Activated CD8-positive, alpha-beta T cell treated with anti-CD3 and anti-CD28 coated beads for 36 hours (primary cell): Measurements from ENCODE around the gene CLDN16. TPM values are rescaled to one million over a fixed set of nuclear protein-coding genes. Genes with fewer than 3 reads are reported as not detected.

Source experiments
- ATAC-seq: fragments of 200-7000 bp; cut with Tn5 transposase; one replicate; pipeline ENCODE4 v1.10.0; 2021; ENCODE audit warnings: mild to moderate bottlenecking, moderate library complexity
- CTCF ChIA-PET: fragments of 350-600 bp; sonication (Branson Sonifier 250); formaldehyde crosslinking; loops from one replicate; lab custom pipeline; 2021; ENCODE audit warnings: antibody characterized with exemption; lab: Charles Lee
- POLR2A ChIA-PET: fragments of 350-600 bp; sonication (Branson Sonifier 250); formaldehyde crosslinking; loops from one replicate; lab custom pipeline; 2021; ENCODE audit warnings: antibody characterized with exemption; lab: Charles Lee
- DNase-seq: peaks from one replicate; pipeline ENCODE4 v3.0.0-alpha.2; 2020
- H3K27ac Mint-ChIP-seq: one replicate; pipeline ENCODE4 v1.8.0; 2021; ENCODE audit warnings: mild to moderate bottlenecking, mixed read lengths
- H3K27me3 Mint-ChIP-seq: one replicate; pipeline ENCODE4 v1.8.0; 2021; ENCODE audit warnings: mixed read lengths
- H3K36me3 Mint-ChIP-seq: one replicate; pipeline ENCODE4 v1.8.0; 2021; ENCODE audit warnings: low read depth, mixed read lengths
- H3K4me1 Mint-ChIP-seq: one replicate; pipeline ENCODE4 v1.8.0; 2021; ENCODE audit warnings: low read depth, mixed read lengths
- H3K4me3 Mint-ChIP-seq: one replicate; pipeline ENCODE4 v1.8.0; 2021; ENCODE audit warnings: mild to moderate bottlenecking, moderate library complexity, mixed read lengths
- H3K9me3 Mint-ChIP-seq: one replicate; pipeline ENCODE4 v1.8.0; 2021; ENCODE audit warnings: mixed read lengths
- intact Hi-C: fragments of 100-400 bp; cut with micrococcal nuclease; formaldehyde crosslinking; loops from one replicate; pipeline ENCODE4 v1.10.0; 2022
- total RNA-seq, 2 experiments: library from RNA; stranded (reverse); gene quantifications; one replicate each; pipeline ENCODE4 v1.2.3, GENCODE V29; 2021
- TF ChIP-seq, protein P1 (sequence below): fragments of 200-600 bp; IDR thresholded peaks from one replicate; pipeline ENCODE4 v1.8.0; 2022; ENCODE audit warnings: antibody characterized with exemption, mild to moderate bottlenecking

The CLDN16 gene
- total RNA-seq, 2 experiments from 2014 or later: not detected

DNA sequence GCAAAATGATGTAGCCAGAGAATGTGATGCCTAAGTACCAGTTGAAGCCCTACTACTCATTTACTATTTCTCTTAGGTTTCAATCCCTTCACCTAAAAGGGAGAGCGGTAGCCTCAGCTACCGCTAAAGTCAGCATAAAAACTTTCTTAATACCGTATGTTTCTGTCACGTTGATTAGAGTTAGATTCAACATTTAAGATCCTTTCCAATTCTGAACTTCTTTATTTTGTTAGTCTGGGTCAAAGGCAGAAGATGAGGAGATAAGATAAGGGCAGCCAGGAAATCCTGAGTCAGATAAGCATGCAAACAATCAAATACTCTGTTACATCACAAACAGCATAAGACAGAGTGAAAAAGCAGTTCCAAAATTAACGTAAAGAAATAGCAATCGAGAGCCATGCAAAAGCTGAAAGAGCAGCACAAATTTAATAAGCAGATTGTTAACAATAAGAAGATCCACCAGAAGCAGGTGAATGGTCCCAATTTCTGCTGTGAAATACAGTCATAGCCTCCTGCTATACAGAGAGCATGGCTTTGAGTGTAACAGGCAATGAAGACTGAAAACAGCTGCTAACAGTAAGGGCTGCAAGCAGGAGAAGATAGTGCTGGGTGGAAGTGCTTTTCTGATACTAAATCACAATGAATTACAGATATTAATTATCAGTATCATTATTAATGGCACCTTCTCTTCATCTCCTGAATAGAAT, 58.8 kb downstream of the CLDN16 start:
- DNase-seq (no peak), ATAC-seq (no peak)
- Mint-ChIP-seq H3K27ac (no peak overlapping the region), H3K27me3 (peaks cover 6% of the 10 kb centered on the region), H3K36me3 (no peaks in the 10 kb centered on the region), H3K9me3 (no peaks in the 10 kb centered on the region), H3K4me1 (peaks cover 7% of the 10 kb centered on the region), H3K4me3 (no peak overlapping the region)
- intact Hi-C loops: no loop called here
- CTCF ChIA-PET: no interaction called here
- POLR2A ChIA-PET: no interaction called here
- TF ChIP-seq, protein P1, sequence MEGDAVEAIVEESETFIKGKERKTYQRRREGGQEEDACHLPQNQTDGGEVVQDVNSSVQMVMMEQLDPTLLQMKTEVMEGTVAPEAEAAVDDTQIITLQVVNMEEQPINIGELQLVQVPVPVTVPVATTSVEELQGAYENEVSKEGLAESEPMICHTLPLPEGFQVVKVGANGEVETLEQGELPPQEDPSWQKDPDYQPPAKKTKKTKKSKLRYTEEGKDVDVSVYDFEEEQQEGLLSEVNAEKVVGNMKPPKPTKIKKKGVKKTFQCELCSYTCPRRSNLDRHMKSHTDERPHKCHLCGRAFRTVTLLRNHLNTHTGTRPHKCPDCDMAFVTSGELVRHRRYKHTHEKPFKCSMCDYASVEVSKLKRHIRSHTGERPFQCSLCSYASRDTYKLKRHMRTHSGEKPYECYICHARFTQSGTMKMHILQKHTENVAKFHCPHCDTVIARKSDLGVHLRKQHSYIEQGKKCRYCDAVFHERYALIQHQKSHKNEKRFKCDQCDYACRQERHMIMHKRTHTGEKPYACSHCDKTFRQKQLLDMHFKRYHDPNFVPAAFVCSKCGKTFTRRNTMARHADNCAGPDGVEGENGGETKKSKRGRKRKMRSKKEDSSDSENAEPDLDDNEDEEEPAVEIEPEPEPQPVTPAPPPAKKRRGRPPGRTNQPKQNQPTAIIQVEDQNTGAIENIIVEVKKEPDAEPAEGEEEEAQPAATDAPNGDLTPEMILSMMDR: no peak

DNA sequence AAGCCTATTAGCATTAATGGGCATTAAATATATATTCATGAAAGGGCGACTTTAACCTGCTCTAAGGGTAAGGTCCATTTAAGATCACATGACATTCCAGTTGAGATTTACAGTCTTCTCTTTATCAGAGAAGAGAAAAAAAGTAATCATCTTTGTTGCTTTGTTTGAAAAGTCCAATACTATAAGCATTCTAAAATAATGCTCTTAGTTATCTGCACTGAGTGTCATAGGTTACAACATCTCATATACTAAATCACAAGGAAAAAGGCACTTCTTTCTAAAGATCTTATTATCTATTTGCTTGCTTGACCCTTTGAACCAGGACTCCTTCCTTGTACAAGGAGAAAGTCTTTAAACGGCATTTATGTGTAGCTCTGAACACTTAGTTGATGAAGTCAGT, 60.3 kb downstream of the CLDN16 start:
- CTCF ChIA-PET: no interaction called here
- POLR2A ChIA-PET: no interaction called here
- no peak for ATAC-seq
- no peak for DNase-seq
- Mint-ChIP-seq H3K4me3 (no peak overlapping the region), H3K9me3 (no peaks in the 10 kb centered on the region), H3K27me3 (peaks cover 3% of the 10 kb centered on the region), H3K4me1 (peaks cover 7% of the 10 kb centered on the region), H3K27ac (no peak overlapping the region), H3K36me3 (no peaks in the 10 kb centered on the region)
- TF ChIP-seq, protein P1: no peak
- intact Hi-C loops: no loop called here

DNA sequence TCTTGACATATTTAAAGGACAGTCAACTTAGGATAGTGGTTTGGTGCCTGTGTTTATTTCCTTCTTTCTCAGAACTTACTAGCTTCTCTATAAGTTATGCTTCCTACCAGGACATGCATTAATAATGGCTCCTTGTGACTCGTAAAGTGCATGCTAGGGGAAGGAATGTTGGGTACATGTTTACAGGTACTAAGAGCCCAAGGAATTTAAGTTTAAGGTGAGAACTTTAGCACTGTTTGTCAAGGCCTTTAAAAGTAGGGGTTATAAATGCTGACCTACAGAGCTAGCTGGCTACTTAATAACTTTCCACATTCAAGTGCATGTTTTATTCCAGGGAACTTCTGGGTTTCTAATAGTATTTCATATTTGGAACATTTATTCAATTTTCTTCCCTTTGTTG, 61.8 kb downstream of the CLDN16 start, which contains the start of gene TMEM207:
Gene TMEM207, minus strand, starts transcription at position 101 of the 400 bp plus-strand sequence. Its CDS starts 92 bp downstream, at position 9.
- H3K36me3 Mint-ChIP-seq: no peaks in the 10 kb centered on the region
- no peak within 1 kb of the TSS for H3K4me3 Mint-ChIP-seq
- H3K27me3 Mint-ChIP-seq: peaks cover 9% of the 10 kb centered on the region
- ATAC-seq: no peak
- TF ChIP-seq, protein P1: no peak
- intact Hi-C loops: no loop called here
- H3K9me3 Mint-ChIP-seq: no peaks in the 10 kb centered on the region
- no peak for DNase-seq
- H3K27ac Mint-ChIP-seq: no peak within 1 kb of the TSS
- CTCF ChIA-PET: interaction anchor here (1.2 kb wide), 1 partner anchor 193 kb away, joined by 3 read pairs; no protein-coding TSS in a partner anchor
- peaks cover 7% of the 10 kb centered on the region for H3K4me1 Mint-ChIP-seq
- POLR2A ChIA-PET: no interaction called here

DNA sequence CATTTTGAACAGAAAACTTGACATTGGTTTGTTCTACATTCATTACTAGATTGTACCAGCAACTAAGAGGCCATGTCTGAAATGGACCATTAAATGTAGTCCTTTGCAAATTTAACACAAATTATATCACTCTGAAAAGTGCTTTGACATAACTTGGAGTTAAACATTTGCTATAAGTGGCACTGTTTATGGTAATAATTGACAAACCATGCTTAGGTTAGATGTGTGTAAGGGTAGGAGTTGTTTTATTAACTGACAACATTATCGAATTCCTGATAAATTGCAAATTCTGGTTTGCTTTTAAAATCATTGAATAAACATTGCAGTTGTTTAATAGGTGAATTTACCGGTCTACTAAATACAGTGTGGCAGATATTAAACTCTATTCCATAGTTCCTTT, 67.9 kb downstream of the CLDN16 start:
- intact Hi-C loops: no loop called here
- CTCF ChIA-PET: no interaction called here
- H3K36me3 Mint-ChIP-seq: no peaks in the 10 kb centered on the region
- peaks cover 17% of the 10 kb centered on the region for H3K27me3 Mint-ChIP-seq
- TF ChIP-seq, protein P1: no peak
- POLR2A ChIA-PET: no interaction called here
- no peaks in the 10 kb centered on the region for H3K4me1 Mint-ChIP-seq
- DNase-seq: no peak
- ATAC-seq: no peak
- no peak overlapping the region for H3K27ac Mint-ChIP-seq
- no peak overlapping the region for H3K4me3 Mint-ChIP-seq
- H3K9me3 Mint-ChIP-seq: no peaks in the 10 kb centered on the region

DNA sequence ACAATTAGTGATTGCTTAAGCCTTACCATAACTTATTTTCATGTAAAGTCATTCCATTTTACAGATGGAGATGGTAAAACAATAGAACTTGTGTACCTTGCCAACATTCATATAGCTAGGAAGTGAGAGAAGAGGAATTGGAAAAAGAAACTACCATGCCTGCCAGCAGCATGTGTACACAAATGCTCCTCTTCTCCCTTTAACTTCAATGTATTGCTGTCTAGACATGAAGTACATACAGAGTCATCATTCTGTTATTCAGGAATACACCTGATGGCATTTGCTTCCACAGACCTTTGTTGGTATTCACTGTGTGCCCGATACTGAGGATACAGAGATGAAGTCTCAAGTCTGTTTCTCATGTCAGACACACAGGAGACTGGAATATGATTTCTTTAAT, 68.8 kb downstream of the CLDN16 start:
- DNase-seq: no peak
- Mint-ChIP-seq H3K9me3 (no peaks in the 10 kb centered on the region), H3K36me3 (no peaks in the 10 kb centered on the region), H3K27ac (no peak overlapping the region), H3K27me3 (peaks cover 17% of the 10 kb centered on the region), H3K4me1 (no peaks in the 10 kb centered on the region), H3K4me3 (no peak overlapping the region)
- intact Hi-C loops: no loop called here
- TF ChIP-seq, protein P1: no peak
- POLR2A ChIA-PET: no interaction called here
- no peak for ATAC-seq
- CTCF ChIA-PET: no interaction called here
